ENCODE results near the gene PKD2L2.
"Not testable (repeated sequence)": the region's sequence is repeated elsewhere in the genome, so short reads cannot be mapped to it uniquely, and the experiment has no call there.

Gene PKD2L2

DNA sequence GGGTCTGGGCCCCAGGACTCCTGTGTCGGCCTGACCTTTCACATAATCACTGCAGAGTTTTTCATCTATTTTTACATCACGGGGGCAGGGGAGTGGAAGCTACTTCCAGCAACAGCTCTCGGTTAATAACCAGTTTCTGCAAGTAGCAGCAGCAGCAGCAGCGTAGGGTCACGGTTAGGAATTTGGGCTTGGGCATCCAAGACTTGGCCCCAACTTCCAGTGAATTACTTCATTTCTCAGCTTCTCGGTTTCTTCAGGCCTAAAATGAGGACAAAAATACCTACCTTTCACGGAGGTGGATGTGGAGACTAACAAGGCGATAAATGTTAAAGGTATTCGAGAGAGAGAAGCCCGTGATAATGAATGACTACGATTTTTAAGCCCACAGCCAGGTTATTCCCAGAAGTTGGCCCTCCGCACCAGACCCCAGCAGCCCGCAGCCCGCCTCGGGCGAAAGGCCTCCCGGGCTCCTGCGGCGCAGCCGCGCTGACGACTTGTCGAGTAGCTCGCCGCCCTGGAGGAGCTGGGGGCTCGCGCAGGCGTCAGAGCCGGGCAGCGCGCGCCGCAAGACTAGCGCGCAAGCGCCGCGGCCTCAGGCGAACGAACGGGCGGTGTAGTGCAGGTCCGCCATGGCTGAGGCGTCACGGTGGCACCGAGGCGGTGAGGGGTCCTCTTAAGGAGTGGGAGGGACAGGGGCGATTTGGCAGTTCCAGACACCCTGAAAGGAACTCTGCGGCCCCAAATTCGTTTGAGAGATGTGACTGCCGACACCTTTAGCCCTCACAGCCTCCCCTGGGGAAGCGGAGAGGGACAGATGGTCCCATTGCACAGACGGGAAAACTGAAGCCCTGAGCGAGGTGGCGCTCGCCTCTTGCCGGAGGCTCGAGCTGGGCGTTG is at the start of gene PKD2L2:
PKD2L2 (plus strand) TSS at position 595 of the 897 bp plus-strand sequence; CDS start at position 630, 35 bp downstream.
- no peak for DNase-seq (ENCODE audit: low spot score)

DNA sequence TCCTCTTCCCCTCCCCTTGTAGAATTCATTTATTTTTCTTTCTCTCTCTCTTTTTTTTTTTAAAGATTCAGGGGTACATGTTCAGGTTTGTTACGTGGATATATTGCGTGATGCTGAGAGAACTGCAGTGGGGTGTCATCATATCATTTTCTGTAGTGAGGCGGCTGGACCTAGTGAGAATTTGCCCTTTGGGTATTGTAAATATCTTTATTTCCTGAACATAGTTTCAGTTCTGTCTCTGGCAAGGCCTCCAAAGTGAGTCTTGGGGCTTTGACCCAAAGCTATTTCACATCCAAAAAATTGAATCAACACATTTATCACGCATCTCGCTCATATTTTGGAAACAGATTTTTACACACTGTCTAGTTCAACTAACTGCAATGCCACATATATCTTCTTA is 47.0 kb upstream of the PKD2L2 start:
- DNase-seq (ENCODE audit: low spot score) = no peak

DNA sequence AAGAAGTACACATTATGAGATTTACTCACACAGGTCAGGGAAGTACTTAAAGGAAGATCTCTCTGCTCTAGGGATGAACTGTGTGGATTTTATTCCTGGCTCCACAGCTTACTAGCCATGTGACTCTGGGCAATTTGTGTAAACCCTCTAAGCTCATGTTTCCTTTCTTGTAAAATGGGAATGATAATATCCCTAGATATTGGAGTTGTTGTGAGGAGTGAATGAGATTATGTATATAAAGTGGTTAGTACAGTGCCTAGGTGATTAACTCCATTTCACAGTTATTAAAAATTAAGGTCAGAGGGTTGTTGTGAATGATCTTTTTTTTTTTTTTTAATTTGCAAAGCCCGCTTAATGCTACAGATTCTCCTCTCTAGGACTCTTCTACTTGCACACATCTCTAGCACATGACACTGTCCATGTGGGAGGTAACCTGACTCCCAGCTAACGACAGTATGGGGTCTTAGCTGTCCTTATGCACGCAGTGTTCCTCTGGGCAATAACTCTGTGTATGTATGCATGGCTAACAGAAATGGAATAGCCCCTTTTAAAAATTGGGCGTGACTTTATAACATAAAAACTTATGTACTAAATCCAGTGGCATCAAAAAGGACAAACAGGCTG is 45.5 kb upstream of the PKD2L2 start:
- no peak for DNase-seq (ENCODE audit: low spot score)

DNA sequence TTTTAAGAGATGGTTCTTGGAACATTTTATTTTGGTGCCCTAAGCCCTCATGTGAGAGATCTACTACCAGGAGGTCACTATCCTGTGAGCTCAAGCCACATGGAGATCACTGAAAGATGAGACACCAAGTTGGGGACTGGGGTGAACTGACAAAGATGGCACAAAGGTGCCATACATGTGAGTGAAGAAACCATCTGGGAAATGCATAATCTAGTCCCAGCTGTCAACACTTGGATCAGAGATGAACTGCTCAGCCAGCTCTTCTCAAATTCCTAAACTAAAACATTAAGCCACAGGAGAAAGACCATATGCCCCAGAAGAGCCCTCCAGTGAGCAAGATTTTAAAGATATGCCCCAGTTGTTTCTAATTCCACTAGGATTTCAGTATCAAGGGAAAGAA is 43.8 kb upstream of the PKD2L2 start:
- DNase-seq (ENCODE audit: low spot score) = no peak

DNA sequence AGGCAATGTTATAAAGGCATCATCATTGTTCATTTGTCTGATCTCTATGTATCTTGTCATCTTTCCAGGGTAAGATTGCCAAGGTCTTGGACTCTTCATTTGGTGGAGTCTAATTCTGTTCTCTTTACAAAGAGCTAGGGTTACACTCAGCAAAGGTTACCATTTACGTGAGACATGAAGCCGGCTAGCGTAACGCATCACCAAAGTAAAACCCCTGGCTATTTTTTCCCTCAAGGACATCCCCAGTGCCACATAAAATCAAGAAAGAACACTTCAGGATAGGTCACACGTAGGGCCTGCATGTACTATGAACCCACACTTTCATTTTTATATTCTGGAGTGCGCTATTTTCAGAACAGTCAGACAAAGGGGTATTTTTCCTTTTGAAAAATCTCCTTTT is 41.6 kb upstream of the PKD2L2 start:
- no peak for DNase-seq (ENCODE audit: low spot score)

DNA sequence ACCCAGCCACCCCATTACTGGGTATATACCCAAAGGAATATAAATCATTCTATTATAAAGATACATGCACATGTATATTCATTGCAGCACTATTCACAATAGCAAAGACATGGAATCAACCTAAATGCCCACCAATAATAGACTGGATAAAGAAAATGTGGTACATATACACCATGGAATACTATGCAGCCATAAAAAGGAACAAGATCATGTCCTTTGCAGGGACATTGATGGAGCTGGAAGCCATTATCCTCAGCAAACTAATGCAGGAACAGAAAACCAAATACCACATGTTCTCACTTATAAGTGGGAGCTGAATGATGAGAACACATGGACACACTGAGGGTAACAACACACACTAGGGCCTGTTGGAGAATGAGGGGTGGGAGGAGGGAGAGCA is 36.1 kb upstream of the PKD2L2 start:
- DNase-seq (ENCODE audit: low spot score) = not testable (repeated sequence)

DNA sequence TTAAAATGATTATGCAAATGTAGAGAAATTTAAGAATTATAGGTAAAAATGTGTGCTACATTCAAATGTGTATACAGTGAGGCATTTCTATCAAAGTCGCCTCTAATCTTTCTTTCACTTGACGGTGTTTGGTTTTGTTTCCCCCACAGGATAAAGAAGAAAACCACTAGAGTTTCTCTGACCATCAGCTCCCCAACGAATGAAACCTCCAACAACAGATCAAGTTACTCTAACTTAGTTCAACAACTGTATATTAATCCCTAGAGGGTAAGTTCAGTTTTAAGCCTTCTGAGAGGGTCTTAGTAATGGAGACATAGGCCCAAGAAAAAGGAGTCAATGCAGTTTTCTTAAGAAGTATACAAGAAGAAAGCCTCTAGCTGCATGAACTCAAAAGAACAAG is 33.1 kb upstream of the PKD2L2 start:
- DNase-seq (ENCODE audit: low spot score) = no peak

DNA sequence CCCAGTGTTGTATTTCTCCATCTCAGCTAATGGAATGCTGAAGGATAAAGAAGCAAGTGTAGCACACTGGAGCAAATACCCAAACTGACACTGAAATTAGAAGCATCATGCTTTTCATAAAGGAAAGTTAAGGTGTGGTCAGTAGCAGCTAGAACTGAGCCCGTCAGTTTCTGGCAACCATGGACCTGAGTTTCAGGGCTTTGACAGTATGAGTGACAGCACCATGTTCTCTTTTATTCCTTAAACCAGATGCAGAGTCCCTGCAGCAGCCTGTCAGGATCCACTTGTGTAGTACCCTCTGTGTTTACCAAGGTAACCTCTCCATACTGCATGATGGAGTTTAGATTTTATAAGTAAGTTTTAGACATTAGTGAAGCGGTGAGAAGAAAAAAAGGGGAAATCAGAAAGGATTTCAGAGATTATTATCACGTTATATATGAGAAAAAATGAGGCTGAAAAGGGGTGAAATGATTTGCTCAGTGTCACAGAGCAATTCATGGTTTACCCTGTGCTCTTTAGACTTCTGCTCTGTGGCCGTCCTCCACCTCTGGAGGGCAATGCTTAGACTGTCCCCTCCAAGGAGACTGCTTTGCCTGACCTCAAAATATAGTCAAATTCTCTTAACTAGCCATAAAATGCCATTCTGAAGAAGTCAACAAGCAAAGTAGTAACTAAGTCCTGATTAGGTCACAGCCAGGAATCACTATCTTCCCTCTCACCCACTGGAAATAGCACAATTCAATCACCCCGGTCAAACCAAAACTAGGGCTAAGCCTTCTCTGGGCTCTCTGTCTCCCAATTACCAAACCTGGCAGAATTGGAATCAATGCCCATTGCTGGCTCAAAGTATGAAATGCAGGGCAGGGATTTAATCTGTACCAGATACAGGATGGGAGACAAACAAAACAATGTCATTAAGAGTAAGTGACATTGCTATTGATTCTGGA is 32.1 kb upstream of the PKD2L2 start:
- no peak for DNase-seq (ENCODE audit: low spot score)

DNA sequence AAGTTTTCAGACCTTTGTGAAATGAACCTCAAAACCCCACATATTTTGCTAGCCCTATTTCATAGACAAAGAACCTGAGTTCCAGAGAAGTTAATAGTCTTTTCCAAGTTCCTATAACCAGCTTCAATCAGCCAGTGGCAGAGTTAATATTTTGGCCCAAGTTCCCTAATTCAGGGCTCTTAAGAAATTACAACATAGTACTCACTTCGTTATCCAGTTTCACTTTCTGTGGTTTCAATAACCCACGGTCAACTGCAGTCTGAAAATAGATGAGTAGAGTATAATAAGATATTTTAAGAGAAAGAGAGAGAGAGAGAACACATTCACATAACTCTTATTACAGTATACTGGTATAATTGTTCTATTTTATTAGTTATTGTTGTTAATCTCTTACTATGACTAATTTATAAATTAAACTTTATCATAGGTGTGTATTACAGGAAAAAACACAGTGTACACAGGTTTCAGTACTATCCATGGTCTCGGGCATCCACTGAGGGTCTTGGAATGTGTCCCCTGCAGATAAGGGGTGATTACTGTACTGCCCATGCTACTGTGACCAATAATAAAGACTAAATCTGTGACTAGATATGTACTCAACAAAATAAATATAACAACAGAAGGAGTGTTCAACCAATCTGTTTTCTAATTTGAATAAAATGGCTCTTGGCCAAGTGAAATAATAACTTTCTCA is 30.9 kb upstream of the PKD2L2 start:
- DNase-seq (ENCODE audit: low spot score) = no peak

DNA sequence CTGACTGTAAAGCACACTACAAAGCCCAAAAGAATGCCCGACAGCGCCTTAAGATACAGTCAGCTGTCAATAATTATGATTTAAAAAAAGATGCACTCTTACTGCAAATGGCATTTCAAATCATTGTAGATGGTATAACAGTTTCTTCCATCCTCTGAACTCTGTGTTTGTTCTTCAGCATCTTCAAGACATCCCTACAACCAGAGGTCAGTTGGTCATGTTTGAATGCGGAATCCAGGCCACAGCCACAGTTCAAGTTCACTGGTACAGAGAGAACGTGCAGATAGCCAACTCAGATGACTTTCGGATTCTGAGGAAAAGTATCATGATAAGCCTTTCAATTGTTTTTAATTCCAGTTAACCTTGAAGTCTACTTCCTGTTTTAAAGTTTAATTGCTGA is 30.3 kb upstream of the PKD2L2 start:
- DNase-seq (ENCODE audit: low spot score) = no peak

DNA sequence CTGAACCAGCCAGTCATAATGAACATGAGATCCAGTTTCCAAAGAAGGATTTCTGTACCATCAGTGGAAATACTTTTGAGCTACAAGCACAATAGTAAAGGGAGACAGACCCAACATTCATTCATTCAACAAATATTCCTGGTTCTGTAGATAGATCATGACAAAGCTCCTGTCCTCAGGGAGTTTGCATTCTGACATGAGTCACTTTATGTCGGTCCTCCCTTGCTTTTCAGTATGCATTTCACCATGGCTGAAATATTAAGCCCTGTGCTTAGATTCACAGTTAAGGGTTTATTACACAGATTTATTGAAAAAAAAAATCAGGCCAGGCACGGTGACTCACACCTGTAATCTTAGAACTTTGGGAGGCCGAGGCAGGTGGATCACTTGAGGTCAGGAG is 27.0 kb upstream of the PKD2L2 start:
- DNase-seq (ENCODE audit: low spot score) = no peak

DNA sequence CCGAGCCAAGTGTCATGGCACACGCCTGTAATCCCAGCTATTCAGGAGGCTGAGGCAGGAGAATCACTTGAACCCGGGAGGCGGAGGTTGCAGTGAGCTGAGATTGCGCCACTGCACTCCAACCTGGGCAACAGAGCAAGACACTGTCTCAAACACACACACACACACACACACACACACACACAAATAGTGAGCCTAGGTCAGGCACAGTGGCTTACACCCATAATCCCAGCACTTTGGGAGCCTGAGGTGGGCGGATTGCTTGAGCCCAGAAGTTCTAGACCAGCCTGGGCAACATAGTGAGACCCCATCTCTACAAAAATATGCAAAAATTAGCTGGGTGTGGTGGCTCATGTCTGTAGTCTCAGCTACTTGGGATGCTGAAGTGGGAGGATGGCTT is 25.6 kb upstream of the PKD2L2 start:
- not testable (repeated sequence) for DNase-seq (ENCODE audit: low spot score)

DNA sequence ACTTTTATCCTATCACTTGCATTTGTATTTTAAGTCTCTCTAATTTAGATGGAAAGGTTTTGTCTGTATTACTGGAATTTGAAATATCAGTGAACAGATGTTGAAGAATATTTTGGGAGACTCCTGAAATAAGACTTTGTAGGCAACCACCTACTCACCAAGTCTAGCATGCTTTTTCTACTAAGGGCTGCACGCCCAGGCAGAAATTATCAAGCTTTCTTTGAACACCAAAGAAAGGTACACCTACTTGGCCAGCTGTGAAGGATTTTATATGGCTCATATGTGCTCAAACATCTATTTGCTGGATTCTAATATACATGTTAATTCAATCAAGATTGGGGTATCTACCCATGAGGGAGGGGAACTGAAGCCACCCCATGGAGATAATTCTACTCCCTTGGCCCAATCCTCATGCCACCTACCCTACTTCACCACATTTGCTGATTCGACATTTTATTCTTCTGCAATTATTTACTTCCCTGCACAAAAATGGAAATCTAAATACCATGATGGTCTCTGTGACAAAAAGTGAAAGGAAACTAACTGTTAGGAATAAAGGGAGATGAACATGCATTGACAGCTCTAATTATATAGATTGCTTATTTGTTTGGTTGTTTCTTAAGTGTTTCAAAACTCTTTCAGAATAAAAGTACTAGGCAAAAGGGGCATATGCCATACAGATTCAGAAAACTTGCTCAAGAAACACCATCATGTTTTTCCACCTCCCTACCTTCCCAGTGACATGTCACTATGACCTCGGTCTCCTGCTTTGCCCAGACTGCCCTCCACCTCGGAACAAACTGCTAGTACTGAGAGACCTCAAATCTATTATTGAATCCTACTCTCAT is 22.5 kb upstream of the PKD2L2 start:
- no peak for DNase-seq (ENCODE audit: low spot score)

DNA sequence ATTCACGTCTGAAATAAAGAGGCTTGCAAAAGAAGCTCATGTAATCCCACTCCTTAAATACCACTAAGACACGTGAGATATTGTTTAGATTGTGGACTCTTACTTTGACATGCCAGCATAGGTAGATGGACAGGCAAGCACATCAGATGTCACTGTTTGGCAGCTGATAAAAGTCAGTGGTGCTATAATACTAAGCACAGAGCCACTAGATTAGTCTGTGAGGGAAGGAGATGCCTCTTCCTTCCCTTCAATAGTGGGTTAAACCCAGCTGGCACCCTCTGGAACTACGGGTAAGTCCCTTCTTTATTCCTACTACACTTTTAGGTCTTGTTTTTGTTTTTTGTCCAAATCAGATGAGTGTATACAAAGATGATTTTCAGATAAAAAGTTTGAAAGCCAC is 21.6 kb upstream of the PKD2L2 start, which contains the start of gene MYOT:
MYOT (plus strand) TSS at position 197 of the 400 bp plus-strand sequence. CDS start 2,792 bp downstream, outside the sequence.
- DNase-seq (ENCODE audit: low spot score) = no peak

DNA sequence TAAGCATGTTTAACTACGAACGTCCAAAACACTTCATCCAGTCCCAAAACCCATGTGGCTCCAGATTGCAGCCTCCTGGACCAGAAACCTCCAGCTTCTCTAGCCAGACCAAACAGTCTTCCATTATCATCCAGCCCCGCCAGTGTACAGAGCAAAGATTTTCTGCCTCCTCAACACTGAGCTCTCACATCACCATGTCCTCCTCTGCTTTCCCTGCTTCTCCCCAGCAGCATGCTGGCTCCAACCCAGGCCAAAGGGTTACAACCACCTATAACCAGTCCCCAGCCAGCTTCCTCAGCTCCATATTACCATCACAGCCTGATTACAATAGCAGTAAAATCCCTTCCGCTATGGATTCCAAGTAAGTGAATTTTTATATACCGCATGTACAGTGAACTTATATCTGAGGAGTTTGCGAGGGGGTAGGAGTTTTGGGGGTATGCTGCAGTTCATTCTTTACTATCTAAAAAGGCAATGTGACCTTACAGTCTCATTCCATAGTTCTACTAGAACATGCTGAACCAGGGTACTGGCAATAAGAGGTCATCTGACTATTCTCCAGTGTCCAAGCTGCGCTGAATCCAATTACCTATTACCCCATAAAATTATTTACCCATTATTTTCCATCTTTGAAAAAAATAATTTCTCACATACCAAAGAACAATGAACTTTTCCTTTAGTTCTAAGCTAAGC is 18.5 kb upstream of the PKD2L2 start:
- no peak for DNase-seq (ENCODE audit: low spot score)

DNA sequence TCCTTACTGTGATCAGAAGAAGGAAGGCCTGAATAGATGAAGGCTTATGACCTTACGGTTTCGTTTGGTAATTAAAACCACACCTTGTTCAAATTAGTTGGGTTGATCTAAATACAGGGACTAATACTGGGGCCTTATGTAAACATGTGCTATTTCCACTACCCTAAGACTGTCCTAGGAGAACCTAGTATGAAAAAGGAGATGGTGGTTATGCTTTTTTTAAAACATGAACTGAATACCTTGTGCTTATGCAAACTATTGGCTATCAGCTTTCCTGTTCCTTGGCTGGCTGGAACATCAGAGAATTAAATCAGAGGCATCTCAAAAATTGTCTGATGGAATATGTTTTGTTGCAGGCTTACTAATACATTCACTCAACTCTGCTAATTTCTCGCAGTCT is 17.7 kb upstream of the PKD2L2 start:
- DNase-seq (ENCODE audit: low spot score) = no peak

DNA sequence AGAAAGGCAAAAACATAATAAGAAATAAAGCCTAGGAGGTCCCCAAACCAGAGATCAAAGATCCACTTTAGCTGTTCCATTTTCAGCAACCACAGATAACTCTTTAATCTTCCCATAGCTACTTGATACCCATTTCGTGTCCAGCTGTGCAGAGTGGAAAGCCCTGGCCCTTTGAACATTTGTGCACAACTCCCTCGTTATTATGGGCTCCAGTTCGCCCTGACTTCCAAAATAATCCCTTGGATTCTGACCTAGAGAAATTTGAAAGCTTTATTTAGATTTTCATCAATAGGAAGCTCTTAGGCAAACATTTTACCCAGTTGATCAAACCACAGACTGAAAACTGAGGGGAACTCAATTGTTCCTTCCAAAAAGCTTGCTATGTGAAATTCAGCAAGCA is 16.8 kb upstream of the PKD2L2 start:
- no peak for DNase-seq (ENCODE audit: low spot score)

DNA sequence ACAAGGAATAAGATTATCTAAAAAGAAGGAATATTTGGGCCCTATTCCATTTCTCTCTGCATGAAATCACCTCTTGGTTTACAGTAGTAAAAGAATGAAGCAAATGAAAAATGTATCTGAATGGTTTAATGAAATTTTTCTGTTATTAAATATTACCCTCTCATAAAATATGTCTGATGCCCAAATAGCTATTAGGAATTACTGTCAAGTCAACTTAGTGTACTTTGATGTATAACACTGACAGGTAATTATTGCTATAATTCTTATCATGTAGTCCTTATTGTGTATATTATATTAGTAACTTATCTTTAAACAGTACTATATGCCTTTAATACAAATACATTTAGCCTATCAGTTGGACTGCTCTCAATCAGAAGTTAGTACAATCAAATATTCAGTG is 13.2 kb upstream of the PKD2L2 start:
- no peak for DNase-seq (ENCODE audit: low spot score)

DNA sequence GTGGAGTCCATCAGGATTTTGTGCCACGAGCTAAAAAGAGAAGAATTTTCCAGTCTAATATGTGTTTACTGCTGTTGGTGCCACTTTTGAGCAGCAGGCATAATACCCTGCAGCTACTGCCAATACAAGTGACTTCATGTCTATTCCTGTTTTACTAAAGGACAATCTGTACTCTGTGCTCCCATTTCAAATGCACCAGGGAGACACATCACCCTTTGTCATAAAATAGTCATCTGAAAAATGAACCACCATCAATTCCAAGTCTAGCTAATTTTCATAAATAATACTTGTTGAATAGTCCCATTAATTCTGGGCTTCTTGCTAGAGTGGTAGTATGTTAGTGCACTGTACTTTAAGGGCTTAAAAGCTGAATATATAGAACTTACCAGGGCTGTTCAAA is 8.9 kb upstream of the PKD2L2 start:
- no peak for DNase-seq (ENCODE audit: low spot score)

DNA sequence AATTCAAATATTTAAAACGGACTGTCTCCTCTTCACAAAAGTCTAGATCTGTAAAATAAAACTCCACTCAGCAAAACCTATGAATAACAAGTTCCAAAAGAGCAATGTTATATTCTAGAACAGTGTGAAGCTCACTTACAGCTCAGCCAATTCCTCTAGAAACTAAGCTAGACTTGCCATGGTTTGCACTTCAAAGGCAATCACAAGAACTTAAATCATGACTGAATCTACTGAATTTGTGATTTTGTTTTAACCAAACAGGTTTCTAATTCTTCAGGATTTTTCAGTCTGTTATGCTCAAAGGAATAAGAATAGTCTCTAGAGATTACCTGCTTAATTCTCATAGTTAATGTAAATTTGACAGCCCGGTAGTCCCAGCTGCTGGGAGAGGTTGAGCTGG is 1.4 kb upstream of the PKD2L2 start:
- no peak for DNase-seq (ENCODE audit: low spot score)
